ENCODE data around the gene SDR39U1.

DNA sequence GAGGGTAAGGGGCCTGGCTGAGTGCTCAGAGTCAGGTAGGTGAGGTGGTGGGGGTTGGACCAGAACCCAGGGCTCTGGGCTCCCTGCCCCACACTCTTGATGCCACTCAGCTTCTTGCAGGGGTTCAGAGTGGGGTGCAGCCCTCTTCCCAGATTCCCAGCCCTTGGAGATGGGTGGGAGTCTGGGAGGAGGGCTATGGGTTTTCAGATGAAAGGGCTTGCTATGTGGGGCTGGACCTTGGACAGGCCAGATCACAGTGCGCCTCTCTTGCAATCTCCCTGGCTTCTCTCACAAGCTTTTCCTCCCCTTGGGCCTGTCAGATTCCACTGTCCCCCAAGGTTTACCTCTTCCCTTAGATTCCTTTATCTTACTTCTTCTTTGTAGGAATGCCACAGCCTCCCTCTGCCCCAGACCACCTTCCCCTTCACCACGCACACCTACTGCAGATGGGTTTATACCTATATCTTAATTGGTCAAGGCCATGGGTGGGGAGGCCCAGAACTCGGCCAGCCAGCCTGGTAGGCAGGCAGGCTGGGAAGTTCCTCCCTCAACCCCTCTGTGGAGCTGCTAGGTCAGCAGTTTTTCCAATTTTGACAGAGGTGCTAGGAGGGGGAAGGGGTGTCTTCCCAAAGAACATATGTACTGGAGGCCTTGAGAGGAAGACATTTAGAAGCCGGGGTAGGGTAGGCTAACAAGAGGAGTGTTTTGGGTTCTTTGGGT lies 42.4 kb downstream of the SDR39U1 start:
- TF ChIP-seq CTCF (IDR thresholded peaks at IDR 0.05) (no peak), POLR2A (IDR thresholded peaks at IDR 0.05) (no peak)

Data from lower leg skin (tissue), 3 donors.